SIG-M5 (cell line): ENCODE data around the gene IPO7.

ENCODE experiments used
- DNase-seq: peaks from one replicate; lab custom pipeline; 2025; lab: John Stamatoyannopoulos, UW

The IPO7 gene

DNA sequence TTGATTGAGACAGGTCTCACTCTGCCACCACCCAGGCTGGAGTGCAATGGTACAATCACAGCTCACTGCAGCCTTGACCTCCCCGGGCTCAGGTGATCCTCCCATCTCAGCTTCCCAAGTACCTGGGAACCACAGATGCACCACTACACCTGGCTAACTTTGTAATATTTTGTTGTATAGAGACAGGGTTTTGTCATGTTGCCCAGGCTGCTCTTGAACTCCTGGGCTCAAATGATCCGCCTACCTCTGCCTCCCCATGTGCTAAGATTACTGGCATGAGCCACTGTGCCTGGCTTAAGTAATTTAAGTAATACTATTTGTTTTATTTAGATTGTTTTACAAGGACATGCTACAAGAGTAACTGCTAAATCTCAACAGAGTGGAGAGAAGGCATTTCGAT is 109.9 kb downstream of the IPO7 start:
- DNase-seq = no peak

DNA sequence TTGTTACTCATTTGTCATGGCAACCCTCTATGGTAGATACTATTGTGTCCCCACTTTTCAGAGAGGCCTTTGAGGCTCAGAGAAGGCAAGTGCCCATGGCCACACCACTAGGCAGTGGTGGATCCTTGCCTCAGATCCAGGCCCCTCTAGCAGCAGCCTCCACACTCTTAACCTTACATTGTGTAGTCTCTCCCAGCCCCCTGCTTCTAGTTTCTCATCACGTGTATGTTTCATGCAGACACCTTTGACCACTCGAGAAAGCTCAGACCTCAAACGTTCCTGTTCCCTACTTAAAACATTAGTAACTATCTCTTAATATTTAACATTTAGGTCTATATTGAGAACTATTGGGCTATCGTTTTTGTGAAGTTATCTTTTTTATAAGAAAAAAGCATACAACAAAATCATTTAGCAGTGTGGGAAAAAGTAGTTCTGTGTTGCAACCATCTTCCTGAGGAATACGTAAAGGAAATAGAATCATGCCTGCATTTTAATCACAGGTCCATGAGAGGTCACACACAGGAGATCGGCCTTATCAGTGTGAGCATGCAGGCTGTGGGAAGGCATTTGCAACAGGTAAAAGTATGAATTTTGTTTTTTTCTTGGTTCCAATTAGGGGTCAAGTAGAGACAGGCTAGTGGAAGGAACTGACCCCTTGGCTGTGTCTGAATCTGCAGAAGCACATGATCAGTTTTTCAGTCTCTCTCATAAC is 111.5 kb downstream of the IPO7 start:
- DNase-seq = no peak
